K562 (cell line): Measurements from ENCODE around the gene GGA3. TPM values are rescaled to one million over a fixed set of nuclear protein-coding genes. Genes with fewer than 3 reads are reported as not detected.

Experiments used
- ATAC-seq: fragments of 200-7000 bp; cut with Tn5 transposase; 3 replicates; pipeline ENCODE4 v1.9.1; 2020; ENCODE audit warnings: moderate library complexity
- BruUV-seq: library from RNA; stranded (reverse); fragments of 400-500 nt; replicated peaks from 2 replicates; lab custom pipeline; 2021; lab: Mats Ljungman, UMichigan
- CTCF ChIA-PET: fragments of 300-600 bp; formaldehyde crosslinking; extraction: SDS; loops from one replicate; lab custom pipeline; 2021; ENCODE audit warnings: low intra/inter-chr PET ratio; lab: Yijun Ruan, JAX
- POLR2A ChIA-PET: fragments of 300-600, 350-650 bp; sonication (Branson Sonifier 250); formaldehyde crosslinking; extraction: SDS; loops from one replicate; lab custom pipeline; 2021; ENCODE audit warnings: antibody characterized with exemption, inconsistent platforms; lab: Yijun Ruan, JAX
- DNase-seq, 4 experiments: peaks; one replicate each; pipeline versions ENCODE4 v3.0.0 to v3.0.0-alpha.2; 2011 to 2018; ENCODE audit warnings: low spot score in 3 of 4, mixed read lengths in 3 of 4; ENCODE audit errors: extremely low read depth in 1 of 4
- FAIRE-seq: peaks from 2 replicates; lab custom pipeline; 2011; peaks lifted over from hg19 to GRCh38; lab: Jason Lieb, UNC
- H2AFZ ChIP-seq: 2 replicates; pipeline ENCODE4 v1.6.0; 2011; ENCODE audit warnings: low read depth, low read length, control low read depth, inconsistent platforms
- H3K27ac ChIP-seq: fragments of 200-600 bp; 3 replicates; pipeline ENCODE4 v1.8.0; 2011; ENCODE audit warnings: low read depth, mild to moderate bottlenecking, control low read depth, inconsistent platforms, low read length, moderate library complexity, mixed read lengths; ENCODE audit errors: extremely low read depth
- H3K27me3 ChIP-seq, 2 experiments: fragments of 300-600 bp in 1 of 2; 2 replicates in 1 of 2; 3 replicates in 1 of 2; pipeline versions ENCODE4 v1.6.0 to v1.8.0; 2011; ENCODE audit warnings: inconsistent platforms in 2 of 2, low read length in 2 of 2, mild to moderate bottlenecking in 1 of 2, mixed read lengths in 1 of 2, moderate library complexity in 1 of 2; ENCODE audit not compliant: control insufficient read depth in 2 of 2, insufficient read depth in 2 of 2
- H3K36me3 ChIP-seq: fragments of 300-600 bp; 3 replicates; pipeline ENCODE4 v1.8.0; 2011; ENCODE audit warnings: mild to moderate bottlenecking, low read length, inconsistent platforms; ENCODE audit not compliant: control insufficient read depth, insufficient read depth
- H3K4me1 ChIP-seq, 2 experiments: fragments of 200-600 bp in 1 of 2; replicated peaks in 1 of 2; 2 replicates in 1 of 2; 3 replicates in 1 of 2; pipeline versions ENCODE4 v1.5.1 to v1.8.0; 2011; ENCODE audit warnings: inconsistent platforms in 2 of 2, low read length in 2 of 2, mild to moderate bottlenecking in 1 of 2, mixed read lengths in 1 of 2, moderate library complexity in 1 of 2; ENCODE audit not compliant: control insufficient read depth in 2 of 2, insufficient read depth in 2 of 2
- H3K4me2 ChIP-seq: 2 replicates; pipeline ENCODE4 v1.6.1; 2011; ENCODE audit warnings: low read length, control low read depth, inconsistent platforms, mixed read lengths; ENCODE audit not compliant: insufficient read depth
- H3K4me3 ChIP-seq: fragments of 200-600 bp; sonication (generic), shearing (Covaris generic); 2 replicates; pipeline ENCODE4 v1.5.1; 2016; ENCODE audit warnings: control low read depth, inconsistent platforms
- H3K79me2 ChIP-seq: fragments of 200-600 bp; 3 replicates; pipeline ENCODE4 v1.8.0; 2011; ENCODE audit warnings: low read length, inconsistent platforms; ENCODE audit not compliant: control insufficient read depth, insufficient read depth
- H3K9ac ChIP-seq, 2 experiments: 2 replicates each; pipeline versions ENCODE4 v1.6.0 to v1.6.1; 2011; ENCODE audit warnings: low read depth in 2 of 2, low read length in 2 of 2, control low read depth in 1 of 2, inconsistent platforms in 1 of 2, mild to moderate bottlenecking in 1 of 2, mixed read lengths in 1 of 2; ENCODE audit not compliant: insufficient read depth in 1 of 2
- H3K9me1 ChIP-seq: one replicate; pipeline ENCODE4 v1.6.0; 2011; ENCODE audit warnings: inconsistent platforms, mild to moderate bottlenecking, low read length, moderate library complexity; ENCODE audit not compliant: control insufficient read depth, insufficient read depth
- H3K9me3 ChIP-seq: replicated peaks from 2 replicates; pipeline ENCODE4 v1.5.1; 2011; ENCODE audit warnings: low read depth, low read length, inconsistent platforms; ENCODE audit not compliant: control insufficient read depth, insufficient read depth
- H4K20me1 ChIP-seq: replicated peaks from 2 replicates; pipeline ENCODE4 v1.6.1; 2011; ENCODE audit warnings: low read length, inconsistent platforms, mixed read lengths; ENCODE audit not compliant: control insufficient read depth, insufficient read depth
- CC2D1A ChIP-seq: fragments of 450-650 bp; IDR thresholded peaks from 2 replicates; pipeline ENCODE4 v1.6.1; 2017; ENCODE audit warnings: mild to moderate bottlenecking
- EWSR1 ChIP-seq: fragments of 450-650 bp; IDR thresholded peaks from 2 replicates; pipeline ENCODE4 v1.6.1; 2018; ENCODE audit warnings: borderline replicate concordance, mild to moderate bottlenecking, low read depth, moderate library complexity; ENCODE audit not compliant: partially characterized antibody
- PHF21A ChIP-seq: fragments of 450-650 bp; IDR thresholded peaks from 2 replicates; pipeline ENCODE4 v1.6.1; 2017; ENCODE audit warnings: low read depth, borderline replicate concordance
- PURB ChIP-seq: sonication (generic); formaldehyde crosslinking; IDR thresholded peaks from 2 replicates; pipeline ENCODE4 v1.9.0; 2021; ENCODE audit warnings: low read depth, mild to moderate bottlenecking, missing genetic modification reagents
- RAD21 ChIP-seq, 2 experiments: fragments of 250-450 bp in 1 of 2; fragments of 450-650 bp in 1 of 2; sonication (Bioruptor Pico) in 1 of 2; formaldehyde crosslinking in 1 of 2; IDR thresholded peaks in 1 of 2; conservative IDR thresholded peaks in 1 of 2; 2 replicates each; pipeline versions ENCODE4 v1.4.0 to v1.8.0; 2020 to 2022; ENCODE audit warnings: mild to moderate bottlenecking in 2 of 2, moderate library complexity in 1 of 2
- RBFOX2 ChIP-seq: fragments of 200-400 bp; formaldehyde crosslinking; IDR thresholded peaks from 2 replicates; pipeline ENCODE4 v1.6.1; 2017; ENCODE audit warnings: low read depth, mild to moderate bottlenecking, low read length, moderate library complexity
- SIN3A ChIP-seq, 2 experiments: fragments of 150-350 bp in 1 of 2; IDR thresholded peaks; 2 replicates each; pipeline ENCODE4 v1.6.1; 2011 to 2016; ENCODE audit warnings: borderline replicate concordance in 2 of 2, low read depth in 2 of 2, low read length in 2 of 2, mild to moderate bottlenecking in 2 of 2, moderate library complexity in 2 of 2; ENCODE audit not compliant: control insufficient read depth in 1 of 2
- TCF15 ChIP-seq: fragments of 250-450 bp; sonication (Bioruptor Pico); IDR thresholded peaks from 2 replicates; pipeline ENCODE4 v1.8.0; 2022; ENCODE audit warnings: moderate library complexity, mild to moderate bottlenecking, inconsistent platforms
- XRCC4 ChIP-seq: IDR thresholded peaks from one replicate; pipeline ENCODE4 v1.6.1; 2011; ENCODE audit not compliant: insufficient read depth, insufficient read length; ENCODE audit errors: extremely low read depth
- ZBTB11 ChIP-seq, 3 experiments: fragments of 200-800 bp in 1 of 3; fragments of 250-450 bp in 1 of 3; fragments of 450-650 bp in 1 of 3; sonication (Bioruptor Pico) in 1 of 3; sonication (Bioruptor generic) in 1 of 3; formaldehyde crosslinking in 1 of 3; IDR thresholded peaks; 2 replicates each; pipeline versions ENCODE4 v1.6.1 to v1.8.0; 2016 to 2022; ENCODE audit warnings: mild to moderate bottlenecking in 2 of 3, missing genetic modification characterization in 2 of 3, missing compliant biosample characterization in 1 of 3, moderate library complexity in 1 of 3
- ZBTB2 ChIP-seq: fragments of 450-650 bp; IDR thresholded peaks from 2 replicates; pipeline ENCODE4 v1.6.1; 2016; ENCODE audit warnings: antibody characterized with exemption
- ZNF140 ChIP-seq: fragments of 250-450 bp; sonication (Bioruptor Pico); IDR thresholded peaks from 2 replicates; pipeline ENCODE4 v1.8.0; 2021; ENCODE audit warnings: moderate library complexity, mild to moderate bottlenecking, inconsistent platforms
- WGBS: fragments of 100-300 bp; shearing (Covaris generic); methylation state at CpG from one replicate; pipeline ENCODE4 v1.1.6; 2016; ENCODE audit warnings: low coverage, mixed read lengths; ENCODE audit not compliant: insufficient coverage; ENCODE audit errors: missing lambda C conversion rate; 5-methylcytosine and 5-hydroxymethylcytosine counted together
- in situ Hi-C: fragments of 300-500 bp; cut with MboI; formaldehyde crosslinking; loops from 4 replicates; pipeline ENCODE4 v1.15.0; 2018; ENCODE audit warnings: inconsistent platforms, mixed read lengths
- intact Hi-C: fragments of 100-400 bp; cut with micrococcal nuclease; formaldehyde crosslinking; loops from 2 replicates; pipeline ENCODE4 v1.14.2; 2022
- polyA plus RNA-seq, 8 experiments: library from polyadenylated mRNA; depleted of rRNA in 4 of 8; stranded (reverse) in 5 of 8; unstranded in 3 of 8; fragments of >200 nt; fragmentation: Nextera tagmentation in 2 of 8; fragmentation: Illumina TruSeq in 1 of 8; extraction: Ambion mirVana in 2 of 8; extraction: Trizol in 1 of 8; gene quantifications; 2 replicates each; pipeline versions ENCODE4 v1.2.1 to v1.2.3, GENCODE V29; 2011 to 2014; ENCODE audit warnings: inconsistent platforms in 1 of 8, missing spikeins in 1 of 8
- total RNA-seq, 7 experiments: library from RNA; depleted of rRNA in 6 of 7; stranded (reverse); fragments of >200 nt in 6 of 7; fragmentation: Illumina TruSeq in 2 of 7; extraction: Trizol in 2 of 7; gene quantifications; 2 replicates each; pipeline versions ENCODE4 v1.2.1 to v1.2.3, GENCODE V29; 2011 to 2021; ENCODE audit warnings: low replicate concordance in 1 of 7

Gene GGA3
- total and polyA plus RNA-seq, 9 of the 15 experiments (the other 6 are each of a cell fraction or from before 2014, with no cell fraction given), result 5.7 to 64.9 (median 25.4) TPM

- Histone ChIP-seq H3K27ac (peak overlapping the region; percentile 93), H3K4me2 (peak overlapping the region; percentile 100), H3K9me3 (no peaks in the 10 kb centered on the region), H3K9me1 (no peaks in the 10 kb centered on the region), H3K79me2 (peaks cover 69% of the 10 kb centered on the region), H2AFZ (peak overlapping the region; percentile 89), H3K4me1 (peaks cover 20 to 22% of the 10 kb centered on the region in 2 experiments; a peak in 4 of 5 replicates), H3K9ac (peak overlapping the region; percentile 94 to 100), H4K20me1 (no peaks in the 10 kb centered on the region), H3K4me3 (peak overlapping the region; percentile 91), H3K36me3 (peaks cover 43% of the 10 kb centered on the region; the same call in 2 of the 3 replicates), H3K27me3 (no peaks in the 10 kb centered on the region)
- intact Hi-C loops (loop anchor here (2.0 kb wide), 1 partner anchor 20 kb away; no protein-coding TSS in a partner anchor), in situ Hi-C loops (loop anchor here (10.0 kb wide), 1 partner anchor 154 kb away; no protein-coding TSS in a partner anchor)
- DNase-seq, result no peak
- CTCF ChIA-PET, result interaction anchor here (0.6 to 2.0 kb wide), 3 partner anchors 20 to 214 kb away, joined by 3 to 4 read pairs (median 3); partner anchors contain the start of gene KCTD2
- under 1% methylated on average over 26 of the region's 31 CpGs for WGBS
- POLR2A ChIA-PET, result interaction anchor here (0.6 to 6.3 kb wide), 27 partner anchors 10 to 1121 kb away, joined by 3 to 85 read pairs (median 4); partner anchors contain the start of genes GRB2, MIF4GD, NUP85 and SLC25A19
- no peak for FAIRE-seq
- ATAC-seq, result peak; percentile 65
- BruUV-seq, result TSS peak; percentile 78
- TF ChIP-seq ZBTB11 (CRISPR knock-in tag; IDR thresholded peaks at IDR 0.05) (peak in 1 of 3 experiments; percentile 18; a peak in 1 of 6 replicates), CC2D1A (no peak), ZNF140 (peak; percentile 34; the same call in 1 of the 2 replicates), EWSR1 (no peak), PURB (CRISPR knock-in tag) (no peak), ZBTB2 (no peak), PHF21A (0 out of 2 replicates have a peak, but pooled peaks have one; percentile 23), SIN3A (IDR thresholded peaks at IDR 0.05; ENCODE audit: borderline replicate concordance in 2 of 2, control insufficient read depth in 1 of 2, low read depth in 2 of 2, low read length in 2 of 2) (0 out of 4 replicates have a peak, but pooled peaks of 1 of the 2 experiments have one; percentile 68), XRCC4 (no peak), TCF15 (peak; percentile 56; the same call in 1 of the 2 replicates), RBFOX2 (no peak), RAD21 (CRISPR knock-in tag; conservative IDR thresholded peaks at IDR 0.05 in 1 of 2, IDR thresholded peaks at IDR 0.05 in 1 of 2) (peak in 1 of 2 experiments; percentile 34; a peak in 2 of 4 replicates)
Measured at GRCh38 chr17:75260641-75261335, 618 bp downstream of the GGA3 start.
